Astrocyte of the spinal cord (primary cell): ENCODE results near the gene PRODH2.

Experiments used
- DNase-seq: peaks from one replicate; pipeline ENCODE4 v3.0.0; 2011; ENCODE audit warnings: low read depth, low spot score
- H3K4me3 ChIP-seq: 2 replicates; pipeline ENCODE4 v1.5.1; 2011; ENCODE audit warnings: low read depth, mild to moderate bottlenecking, low read length, moderate library complexity
- in situ Hi-C: cut with HindIII; loops from 2 replicates; pipeline ENCODE4 v1.10.0; 2017; ENCODE audit warnings: low sequenced_read_pairs
- TF ChIP-seq, protein P1 (sequence below): IDR thresholded peaks from 2 replicates; pipeline ENCODE4 v1.5.1; 2012; ENCODE audit warnings: low read depth, mild to moderate bottlenecking, low read length, inconsistent platforms

Gene PRODH2

DNA sequence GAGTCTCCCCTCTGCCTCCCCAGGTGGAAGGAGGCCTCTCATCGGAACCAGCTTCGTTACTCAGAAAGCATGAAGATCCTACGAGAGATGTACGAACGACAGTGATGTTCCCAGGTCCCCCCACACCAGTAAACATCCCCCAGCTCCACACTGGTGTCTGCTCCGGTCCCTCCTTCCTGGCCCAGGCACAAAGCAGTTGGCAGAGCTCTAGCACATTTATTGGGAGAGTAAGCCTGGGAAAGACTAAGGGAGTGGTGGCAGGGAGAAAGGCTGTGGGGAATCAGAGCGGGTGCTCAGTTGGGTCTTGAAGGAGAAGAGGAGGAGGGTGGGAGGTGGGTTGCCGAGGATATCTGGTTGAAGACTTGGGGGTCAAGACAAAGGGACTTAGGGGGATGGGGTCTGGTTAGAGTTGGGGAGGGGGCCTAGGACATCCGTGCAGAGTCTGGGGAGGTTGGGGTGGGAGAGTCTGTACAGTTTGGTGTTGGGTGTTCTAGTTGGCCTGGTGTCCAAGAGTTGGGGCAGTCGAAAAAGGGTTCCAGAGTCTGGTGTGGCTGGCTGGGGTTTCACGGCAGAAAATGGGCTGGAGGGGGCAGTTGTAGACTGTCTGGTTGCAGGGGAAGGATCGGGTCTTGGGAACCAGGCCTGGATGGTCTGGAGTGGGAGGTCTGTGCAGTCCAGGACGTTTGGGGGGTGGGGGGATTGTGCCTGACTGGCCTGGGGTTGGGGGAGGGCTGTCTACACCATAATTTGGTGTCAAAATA, 58.1 kb downstream of the PRODH2 start:
- no peak for DNase-seq
- no peak overlapping the region for H3K4me3 ChIP-seq
- TF ChIP-seq, protein P1, sequence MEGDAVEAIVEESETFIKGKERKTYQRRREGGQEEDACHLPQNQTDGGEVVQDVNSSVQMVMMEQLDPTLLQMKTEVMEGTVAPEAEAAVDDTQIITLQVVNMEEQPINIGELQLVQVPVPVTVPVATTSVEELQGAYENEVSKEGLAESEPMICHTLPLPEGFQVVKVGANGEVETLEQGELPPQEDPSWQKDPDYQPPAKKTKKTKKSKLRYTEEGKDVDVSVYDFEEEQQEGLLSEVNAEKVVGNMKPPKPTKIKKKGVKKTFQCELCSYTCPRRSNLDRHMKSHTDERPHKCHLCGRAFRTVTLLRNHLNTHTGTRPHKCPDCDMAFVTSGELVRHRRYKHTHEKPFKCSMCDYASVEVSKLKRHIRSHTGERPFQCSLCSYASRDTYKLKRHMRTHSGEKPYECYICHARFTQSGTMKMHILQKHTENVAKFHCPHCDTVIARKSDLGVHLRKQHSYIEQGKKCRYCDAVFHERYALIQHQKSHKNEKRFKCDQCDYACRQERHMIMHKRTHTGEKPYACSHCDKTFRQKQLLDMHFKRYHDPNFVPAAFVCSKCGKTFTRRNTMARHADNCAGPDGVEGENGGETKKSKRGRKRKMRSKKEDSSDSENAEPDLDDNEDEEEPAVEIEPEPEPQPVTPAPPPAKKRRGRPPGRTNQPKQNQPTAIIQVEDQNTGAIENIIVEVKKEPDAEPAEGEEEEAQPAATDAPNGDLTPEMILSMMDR = no peak
- in situ Hi-C loops = no loop called here

DNA sequence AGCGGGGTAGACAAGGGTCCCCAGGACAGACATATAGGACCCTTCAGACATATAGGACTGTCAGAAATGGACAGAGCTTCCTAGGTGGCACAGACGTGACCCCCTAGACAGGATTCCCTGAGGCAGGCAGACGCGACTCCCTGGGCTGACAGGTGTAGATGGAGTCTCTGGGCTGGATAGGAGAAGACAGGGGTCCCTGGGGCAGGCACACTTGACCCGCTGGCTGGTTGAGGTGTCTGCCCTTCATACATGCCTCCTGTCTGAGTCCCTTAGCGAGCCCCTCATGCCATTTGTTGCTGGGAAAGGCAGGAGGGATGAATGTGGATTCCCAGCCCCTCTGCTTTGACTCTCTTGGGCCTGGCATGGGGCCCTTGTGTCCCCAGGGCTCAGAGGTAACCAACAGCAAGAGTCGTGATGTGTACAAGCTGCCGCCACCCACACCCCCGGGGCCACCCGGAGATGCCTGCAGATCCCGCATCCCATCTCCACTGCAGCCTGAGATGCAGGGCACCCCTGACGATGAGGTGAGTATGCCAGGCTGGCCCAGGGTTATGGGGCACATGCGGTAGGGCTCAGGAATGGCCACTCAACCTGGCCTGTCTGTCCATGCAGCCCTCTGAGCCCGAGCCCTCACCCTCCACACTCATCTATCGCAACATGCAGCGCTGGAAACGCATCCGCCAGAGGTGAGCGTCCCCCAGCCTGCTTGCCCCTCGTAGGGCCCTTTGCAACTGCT, 58.8 kb downstream of the PRODH2 start:
- TF ChIP-seq, protein P1 = no peak
- H3K4me3 ChIP-seq = no peak overlapping the region
- in situ Hi-C loops = no loop called here
- no peak for DNase-seq

DNA sequence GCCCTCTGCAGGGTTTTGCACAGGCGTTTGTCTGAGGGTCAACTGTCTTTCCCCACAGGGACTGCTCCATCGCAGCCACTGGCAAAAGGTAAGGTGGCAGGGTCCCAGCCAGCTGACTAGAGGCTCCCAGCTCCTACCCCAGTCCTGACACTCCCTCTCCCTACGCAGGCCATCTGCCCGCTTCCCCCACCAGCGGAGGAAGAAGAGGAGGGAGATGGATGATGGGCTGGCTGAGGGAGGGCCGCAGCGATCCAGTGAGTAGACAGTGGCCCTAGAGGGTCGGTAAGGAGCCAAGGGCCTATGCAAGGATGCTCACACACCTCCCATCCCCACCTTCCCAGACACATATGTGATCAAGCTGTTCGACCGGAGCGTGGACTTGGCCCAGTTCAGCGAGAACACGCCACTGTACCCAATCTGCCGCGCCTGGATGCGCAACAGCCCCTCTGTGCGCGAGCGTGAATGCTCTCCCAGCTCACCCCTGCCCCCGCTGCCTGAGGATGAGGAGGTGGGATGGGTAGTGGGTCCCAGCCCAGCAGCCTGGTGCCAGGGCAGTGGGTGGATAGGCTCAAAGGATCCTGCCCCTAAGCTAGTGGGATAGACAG, 59.8 kb downstream of the PRODH2 start:
- H3K4me3 ChIP-seq = no peak overlapping the region
- TF ChIP-seq, protein P1 = no peak
- DNase-seq = no peak
- in situ Hi-C loops = no loop called here

DNA sequence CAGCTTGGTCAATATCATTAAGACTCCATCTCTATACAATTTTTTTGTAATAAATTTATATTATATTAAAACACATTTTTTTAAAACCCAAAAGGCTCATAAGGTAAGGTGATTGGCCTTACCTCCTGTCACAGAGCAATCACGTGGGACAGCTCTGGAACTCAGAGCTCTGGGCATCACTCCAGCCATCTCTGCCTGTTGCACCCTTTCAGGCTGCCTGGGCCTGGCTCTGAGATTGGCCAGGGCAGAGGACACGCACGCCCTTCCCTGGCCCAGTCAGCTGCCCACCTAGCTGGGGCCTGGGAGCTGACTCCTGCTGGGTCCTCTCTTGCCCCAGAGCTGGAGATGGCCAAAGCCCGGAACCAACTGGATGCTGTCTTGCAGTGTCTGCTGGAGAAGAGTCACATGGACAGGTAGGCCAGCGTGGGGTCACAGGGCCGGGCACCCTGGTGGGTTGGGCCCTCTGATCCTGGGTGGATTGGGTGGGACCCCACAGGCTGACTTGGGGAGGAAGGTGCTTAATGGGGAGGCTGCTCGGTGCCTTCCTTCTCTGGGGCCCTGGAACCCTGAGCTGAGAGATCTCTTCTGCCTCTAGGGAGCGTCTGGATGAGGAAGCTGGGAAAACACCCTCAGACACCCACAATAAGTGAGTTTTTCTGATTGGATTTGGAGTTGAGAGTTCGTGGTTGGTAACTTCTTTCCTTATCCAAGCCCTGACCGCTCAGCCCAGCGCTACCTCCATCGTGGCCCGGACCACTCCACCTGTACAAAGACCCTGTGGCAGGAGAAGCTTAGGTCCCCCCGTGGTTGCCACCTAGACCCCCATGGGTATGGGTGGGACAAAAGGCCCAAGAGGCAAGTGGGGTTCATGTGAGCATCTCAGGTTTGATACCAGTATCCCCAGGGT, 60.6 kb downstream of the PRODH2 start:
- DNase-seq = no peak
- H3K4me3 ChIP-seq = no peak overlapping the region
- in situ Hi-C loops = no loop called here
- TF ChIP-seq, protein P1 = no peak

DNA sequence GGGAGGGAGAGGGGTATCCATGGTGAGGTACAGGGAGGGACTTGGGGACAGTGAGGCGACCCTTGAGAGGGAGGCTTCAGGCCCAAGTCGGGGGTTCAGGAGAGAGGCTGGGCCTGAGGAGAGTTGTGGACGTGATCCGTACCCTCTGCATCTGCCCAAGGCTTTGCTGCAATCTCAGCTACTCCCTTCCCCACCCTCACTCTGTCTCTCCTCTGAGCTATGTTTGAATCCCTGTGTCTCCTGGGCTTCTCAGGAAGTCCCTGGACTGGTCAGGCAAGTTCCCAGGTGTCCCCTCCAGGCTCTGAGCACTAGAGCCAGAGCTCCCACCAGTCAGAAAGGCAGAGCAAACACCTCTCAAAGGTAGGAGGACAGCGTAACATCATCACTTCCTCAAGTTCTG, 62.5 kb downstream of the PRODH2 start:
- no peak for DNase-seq
- in situ Hi-C loops = no loop called here
- H3K4me3 ChIP-seq = no peak overlapping the region
- TF ChIP-seq, protein P1 = no peak
